Measurements from ENCODE around the gene INPP4A. TPM values are rescaled to one million over a fixed set of nuclear protein-coding genes. Genes with fewer than 3 reads are reported as not detected.

INPP4A gene
- total RNA-seq, 2 donors from 2014 or later, result 12.9 to 49.8 TPM

- DNase-seq (ENCODE audit: low spot score), result no peak
- WGBS, result 77% methylated on average over 15 of the region's 15 CpGs
Measured at GRCh38 chr2:98572676-98573075, 128.0 kb downstream of the INPP4A start.

GRCh38 chr2:98573426-98573825, 128.8 kb downstream of the INPP4A start:
- H3K27me3 ChIP-seq (replicated peaks; ENCODE audit: insufficient read depth), result no peaks in the 10 kb centered on the region
- 89% methylated on average over 13 of the region's 13 CpGs for WGBS
- TF ChIP-seq POLR2AphosphoS5 (IDR thresholded peaks at IDR 0.05) (no peak), POLR2A (IDR thresholded peaks at IDR 0.05) (no peak), CTCF (IDR thresholded peaks at IDR 0.05) (no peak)
- no peak overlapping the region for H3K4me3 ChIP-seq
- no peak for DNase-seq (ENCODE audit: low spot score)
- peaks cover 3 to 8% of the 10 kb centered on the region in 2 donors for H3K36me3 ChIP-seq
- H3K4me1 ChIP-seq (replicated peaks), result no peaks in the 10 kb centered on the region
- intact Hi-C loops (cut with DNase I), result no loop called here
- H3K9me3 ChIP-seq, result no peaks in the 10 kb centered on the region
- no peak overlapping the region for H3K27ac ChIP-seq

More at GRCh38 chr2:98572676-98573075, 128.0 kb downstream of the INPP4A start:
- Histone ChIP-seq H3K27me3 (replicated peaks; ENCODE audit: insufficient read depth) (no peaks in the 10 kb centered on the region), H3K36me3 (peaks cover 3 to 8% of the 10 kb centered on the region in 2 donors), H3K27ac (no peak overlapping the region), H3K4me3 (no peak overlapping the region), H3K9me3 (no peaks in the 10 kb centered on the region), H3K4me1 (replicated peaks) (no peaks in the 10 kb centered on the region)
- intact Hi-C loops (cut with DNase I), result no loop called here
- TF ChIP-seq CTCF (IDR thresholded peaks at IDR 0.05) (no peak), POLR2A (IDR thresholded peaks at IDR 0.05) (no peak)

GRCh38 chr2:98576666-98577312, 132.1 kb downstream of the INPP4A start:
- no peak for TF ChIP-seq POLR2AphosphoS5 (IDR thresholded peaks at IDR 0.05)
- no peak for TF ChIP-seq POLR2A (IDR thresholded peaks at IDR 0.05)
- TF ChIP-seq CTCF (IDR thresholded peaks at IDR 0.05), result no peak
- Histone ChIP-seq H3K4me3 (no peak overlapping the region), H3K36me3 (peaks cover 3 to 8% of the 10 kb centered on the region in 2 donors), H3K4me1 (replicated peaks) (no peaks in the 10 kb centered on the region), H3K9me3 (no peaks in the 10 kb centered on the region), H3K27ac (no peak overlapping the region), H3K27me3 (replicated peaks; ENCODE audit: insufficient read depth) (no peaks in the 10 kb centered on the region)
- DNase-seq (ENCODE audit: low spot score), result no peak
- WGBS, result 94% methylated on average over 22 of the region's 22 CpGs
- intact Hi-C loops (cut with DNase I), result no loop called here

GRCh38 chr2:98577313-98577712, 132.7 kb downstream of the INPP4A start:
- no peaks in the 10 kb centered on the region for H3K27me3 ChIP-seq (replicated peaks; ENCODE audit: insufficient read depth)
- no peaks in the 10 kb centered on the region for H3K9me3 ChIP-seq
- intact Hi-C loops (cut with DNase I), result no loop called here
- DNase-seq (ENCODE audit: low spot score), result no peak
- no peak for TF ChIP-seq POLR2AphosphoS5 (IDR thresholded peaks at IDR 0.05)
- no peak for TF ChIP-seq CTCF (IDR thresholded peaks at IDR 0.05)
- TF ChIP-seq POLR2A (IDR thresholded peaks at IDR 0.05), result no peak
- WGBS, result 83% methylated on average over 10 of the region's 10 CpGs
- no peaks in the 10 kb centered on the region for H3K4me1 ChIP-seq (replicated peaks)
- no peak overlapping the region for H3K27ac ChIP-seq
- H3K36me3 ChIP-seq, result peaks cover 3 to 8% of the 10 kb centered on the region in 2 donors
- H3K4me3 ChIP-seq, result no peak overlapping the region

GRCh38 chr2:98578231-98578630, 133.6 kb downstream of the INPP4A start:
- Histone ChIP-seq H3K36me3 (peaks cover under 1 to 3% of the 10 kb centered on the region in 2 donors), H3K9me3 (no peaks in the 10 kb centered on the region), H3K27ac (no peak overlapping the region), H3K4me3 (no peak overlapping the region), H3K4me1 (replicated peaks) (no peaks in the 10 kb centered on the region), H3K27me3 (replicated peaks; ENCODE audit: insufficient read depth) (no peaks in the 10 kb centered on the region)
- no peak for DNase-seq (ENCODE audit: low spot score)
- TF ChIP-seq CTCF (IDR thresholded peaks at IDR 0.05), result no peak
- no peak for TF ChIP-seq POLR2A (IDR thresholded peaks at IDR 0.05)
- TF ChIP-seq POLR2AphosphoS5 (IDR thresholded peaks at IDR 0.05), result no peak
- 86% methylated on average over 9 of the region's 9 CpGs for WGBS
- intact Hi-C loops (cut with DNase I), result no loop called here
